Kidney (tissue), 14 donors: ENCODE measurements around the gene SCO2. TPM values are rescaled to one million over a fixed set of nuclear protein-coding genes. Genes with fewer than 3 reads are reported as not detected.
A peak's percentile ranks its signal among the peaks of the same experiment; 100 is the strongest.

ENCODE experiments used
- DNase-seq, 5 donors: peaks; one replicate each; pipeline ENCODE4 v3.0.0-alpha.2; 2013 to 2020
- FAIRE-seq: peaks from 2 replicates; lab custom pipeline; 2012; peaks lifted over from hg19 to GRCh38; lab: Jason Lieb, UNC
- H3K27ac ChIP-seq, 2 donors: one replicate each; pipeline ENCODE4 v1.7.0; 2013; ENCODE audit warnings: low read depth in 2 of 2, low read length in 2 of 2, inconsistent platforms in 1 of 2
- H3K27me3 ChIP-seq: one replicate; pipeline ENCODE4 v1.7.1; 2013; ENCODE audit warnings: low read length, inconsistent platforms; ENCODE audit not compliant: control insufficient read depth, insufficient read depth
- H3K36me3 ChIP-seq, 3 donors: one replicate each; pipeline versions ENCODE4 v1.7.0 to v1.7.1; 2013; ENCODE audit warnings: low read length in 3 of 3, control low read depth in 1 of 3, inconsistent platforms in 1 of 3; ENCODE audit not compliant: insufficient read depth in 3 of 3, control insufficient read depth in 2 of 3
- H3K4me1 ChIP-seq, 3 donors: one replicate each; pipeline versions ENCODE4 v1.7.0 to v1.7.1; 2013; ENCODE audit warnings: low read length in 3 of 3, inconsistent platforms in 1 of 3, low read depth in 1 of 3; ENCODE audit not compliant: control insufficient read depth in 2 of 3, insufficient read depth in 2 of 3
- H3K4me3 ChIP-seq, 3 donors: one replicate each; pipeline versions ENCODE4 v1.7.0 to v1.8.1; 2013; ENCODE audit warnings: low read length in 3 of 3, control low read depth in 1 of 3, inconsistent platforms in 1 of 3
- H3K9ac ChIP-seq, 3 donors: one replicate each; pipeline versions ENCODE4 v1.7.0 to v1.7.1; 2013; ENCODE audit warnings: low read length in 3 of 3, control low read depth in 1 of 3, inconsistent platforms in 1 of 3
- H3K9me3 ChIP-seq, 3 donors: one replicate each; pipeline versions ENCODE4 v1.7.0 to v1.7.1; 2013; ENCODE audit warnings: low read length in 3 of 3, control low read depth in 1 of 3, inconsistent platforms in 1 of 3; ENCODE audit not compliant: control insufficient read depth in 2 of 3, insufficient read depth in 1 of 3
- intact Hi-C: fragments of 100-400 bp; cut with DNase I; formaldehyde crosslinking; loops from one replicate; pipeline ENCODE4 v1.11.1; 2022
- polyA plus RNA-seq: library from polyadenylated mRNA; stranded (reverse); fragments of 350-450 nt; fragmentation: Illumina TruSeq; extraction: RNeasy Lipid Tissue Mini Kit (QIAGEN cat#74804); gene quantifications from one replicate; pipeline ENCODE4 v1.2.3, GENCODE V29; 2014; ENCODE audit warnings: low read depth, low replicate concordance; ENCODE audit not compliant: insufficient read depth
- total RNA-seq: library from RNA; stranded (reverse); fragmentation: NEBNext Ultra II Directional; extraction: Animal tissue kit (Norgen Biotek cat#: 25700); gene quantifications from one replicate; pipeline ENCODE4 v1.2.1, GENCODE V29; 2021
- TF ChIP-seq, protein P1 (sequence below): IDR thresholded peaks from 3 replicates; pipeline ENCODE4 v1.5.1; 2012; ENCODE audit warnings: mild to moderate bottlenecking, moderate library complexity, borderline replicate concordance; ENCODE audit not compliant: insufficient read depth; ENCODE audit errors: extremely low read depth
- donor health status: control.
- donor health status: control.
- donor health status: control.
- donor health status: control.
- donor health status: control.
- donor health status: DM: yes; HTN: yes; CAD: no.
- donor health status: Normal renal cell carcinoma (clear cell type).

The SCO2 gene
- total and polyA plus RNA-seq, 2 donors from 2014 or later: 1.1 to 4.1 TPM

DNA sequence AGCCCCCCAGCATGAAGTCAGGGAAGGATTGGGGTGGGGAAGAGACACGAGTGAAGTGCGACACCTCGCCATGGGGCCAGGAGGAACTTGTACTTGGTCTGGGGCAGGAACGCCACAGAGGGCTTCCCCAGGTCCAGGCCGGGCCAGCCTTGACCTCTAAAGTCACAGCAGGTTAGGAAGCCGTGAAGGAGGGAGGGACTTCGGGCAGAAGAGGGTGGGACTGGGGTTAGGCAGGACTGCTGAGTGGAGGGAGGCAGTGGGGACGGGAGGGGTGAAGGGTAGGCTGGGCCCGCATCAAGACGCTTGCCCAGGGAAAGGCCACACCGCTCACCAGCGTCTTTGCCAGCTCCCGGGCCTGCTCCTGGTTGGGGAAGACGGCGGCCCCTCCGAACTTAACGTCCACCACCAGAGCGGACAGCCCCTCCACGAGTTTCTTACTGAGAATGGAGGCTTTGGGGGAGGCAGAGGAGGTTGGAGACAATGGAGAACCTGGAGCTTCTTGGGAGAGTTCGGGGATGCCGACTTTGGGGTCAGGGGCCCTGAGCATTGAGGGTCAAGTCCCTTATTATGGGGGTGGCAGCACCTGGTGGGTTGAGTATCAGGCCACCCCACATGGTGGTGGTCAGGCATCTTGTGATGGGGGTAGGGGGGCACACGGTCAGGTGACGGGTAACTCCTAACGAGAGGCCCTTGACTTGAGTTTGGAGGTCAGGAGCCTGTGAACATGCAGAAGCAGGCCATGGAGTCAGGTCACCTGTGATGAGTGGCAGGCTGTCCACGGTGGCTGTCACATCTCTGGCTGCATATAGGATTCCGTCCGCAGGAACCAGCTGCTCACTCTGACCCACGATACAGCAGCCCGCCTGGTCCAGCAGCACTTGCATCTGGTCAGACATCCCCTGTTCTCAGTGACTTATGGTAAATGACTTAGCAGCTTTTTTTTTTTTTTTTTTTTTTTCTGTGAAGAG lies 1.7 kb upstream of the SCO2 start:
- Histone ChIP-seq H3K4me1 (peaks cover 0 to 28% (median 11%) of the 10 kb centered on the region in 3 donors), H3K36me3 (peaks cover 0 to 7% (median under 1%) of the 10 kb centered on the region in 3 donors), H3K9me3 (no peaks in the 10 kb centered on the region), H3K27ac (peak overlapping the region; percentile 89 to 95), H3K9ac (peak overlapping the region in 1 of 3 donors; percentile 58), H3K27me3 (peaks cover 7% of the 10 kb centered on the region), H3K4me3 (peak overlapping the region in 2 of 3 donors; percentile 52 to 65)
- FAIRE-seq: no peak
- TF ChIP-seq, protein P1, sequence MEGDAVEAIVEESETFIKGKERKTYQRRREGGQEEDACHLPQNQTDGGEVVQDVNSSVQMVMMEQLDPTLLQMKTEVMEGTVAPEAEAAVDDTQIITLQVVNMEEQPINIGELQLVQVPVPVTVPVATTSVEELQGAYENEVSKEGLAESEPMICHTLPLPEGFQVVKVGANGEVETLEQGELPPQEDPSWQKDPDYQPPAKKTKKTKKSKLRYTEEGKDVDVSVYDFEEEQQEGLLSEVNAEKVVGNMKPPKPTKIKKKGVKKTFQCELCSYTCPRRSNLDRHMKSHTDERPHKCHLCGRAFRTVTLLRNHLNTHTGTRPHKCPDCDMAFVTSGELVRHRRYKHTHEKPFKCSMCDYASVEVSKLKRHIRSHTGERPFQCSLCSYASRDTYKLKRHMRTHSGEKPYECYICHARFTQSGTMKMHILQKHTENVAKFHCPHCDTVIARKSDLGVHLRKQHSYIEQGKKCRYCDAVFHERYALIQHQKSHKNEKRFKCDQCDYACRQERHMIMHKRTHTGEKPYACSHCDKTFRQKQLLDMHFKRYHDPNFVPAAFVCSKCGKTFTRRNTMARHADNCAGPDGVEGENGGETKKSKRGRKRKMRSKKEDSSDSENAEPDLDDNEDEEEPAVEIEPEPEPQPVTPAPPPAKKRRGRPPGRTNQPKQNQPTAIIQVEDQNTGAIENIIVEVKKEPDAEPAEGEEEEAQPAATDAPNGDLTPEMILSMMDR: no peak
- intact Hi-C loops: no loop called here
- peak in 2 of 5 donors; percentile 72 to 91 for DNase-seq

DNA sequence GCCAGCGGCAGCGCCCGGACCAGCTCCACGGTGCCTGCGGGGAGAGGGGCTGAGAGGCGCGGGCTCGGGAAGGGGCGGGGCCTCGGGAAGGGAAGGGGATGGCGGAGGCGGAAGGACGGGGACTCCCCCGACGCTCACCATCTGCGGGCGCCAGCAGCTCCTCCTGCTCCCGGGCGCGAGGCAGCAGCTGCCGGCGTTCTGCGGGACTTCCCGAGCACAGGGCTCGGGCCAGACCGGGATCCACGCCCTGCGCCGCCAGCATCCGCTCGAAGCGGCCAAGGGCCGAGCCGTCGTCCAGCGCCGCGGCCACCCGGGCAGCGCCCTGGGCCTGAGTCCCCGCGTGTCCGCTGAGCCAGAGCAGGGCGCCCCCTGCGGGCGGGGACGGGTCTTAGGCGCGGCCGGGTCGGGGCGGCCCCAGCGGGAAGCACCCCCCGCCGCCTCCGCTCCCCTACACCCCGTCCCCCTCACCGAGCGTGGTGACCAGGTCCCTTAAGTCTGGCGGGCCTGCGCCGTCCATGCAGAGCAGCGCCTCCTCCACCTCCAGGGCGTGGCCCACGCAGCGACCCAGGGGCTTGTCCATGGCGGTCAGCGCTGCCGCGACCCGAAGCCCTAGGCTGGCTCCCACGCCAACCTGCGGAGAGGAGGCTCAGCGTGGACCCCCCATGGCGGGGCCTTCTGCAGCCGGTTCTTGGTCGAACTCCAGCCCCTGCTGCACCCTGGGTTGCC lies 873 bp upstream of the SCO2 start:
- peak overlapping the region; percentile 89 to 95 for H3K27ac ChIP-seq
- TF ChIP-seq, protein P1: peak; percentile 51
- H3K36me3 ChIP-seq: peaks cover 0 to 7% (median 6%) of the 10 kb centered on the region in 3 donors
- intact Hi-C loops: no loop called here
- FAIRE-seq: no peak
- peak; percentile 85 to 97 (median 87) for DNase-seq
- peaks cover 6% of the 10 kb centered on the region for H3K27me3 ChIP-seq
- peaks cover 0 to 28% (median 11%) of the 10 kb centered on the region in 3 donors for H3K4me1 ChIP-seq
- peak overlapping the region in 2 of 3 donors; percentile 52 to 65 for H3K4me3 ChIP-seq
- peak overlapping the region in 1 of 3 donors; percentile 58 for H3K9ac ChIP-seq
- H3K9me3 ChIP-seq: no peaks in the 10 kb centered on the region

DNA sequence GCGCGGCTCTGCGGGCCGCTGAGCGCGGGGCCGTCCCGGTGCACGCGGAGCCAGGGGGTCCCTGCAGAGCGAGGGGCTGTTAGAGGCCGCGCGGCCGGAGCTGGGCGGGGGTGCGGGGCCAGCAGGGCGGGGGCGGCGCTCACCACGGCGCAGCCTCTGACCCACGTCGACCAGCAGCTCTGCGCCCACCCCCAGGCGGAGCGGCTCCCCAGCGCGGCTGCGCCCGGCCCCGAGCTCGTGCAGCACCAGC lies 385 bp upstream of the SCO2 start:
- Histone ChIP-seq H3K9ac (no peak overlapping the region), H3K4me1 (peaks cover 0 to 25% (median 11%) of the 10 kb centered on the region in 3 donors), H3K9me3 (no peaks in the 10 kb centered on the region), H3K36me3 (peaks cover 0 to 7% (median 6%) of the 10 kb centered on the region in 3 donors), H3K27me3 (peaks cover 2% of the 10 kb centered on the region), H3K27ac (peak overlapping the region; percentile 89 to 95), H3K4me3 (peak overlapping the region in 2 of 3 donors; percentile 24 to 65)
- intact Hi-C loops: no loop called here
- TF ChIP-seq, protein P1: peak; percentile 29
- peak in 1 of 5 donors; percentile 91 for DNase-seq
- FAIRE-seq: no peak
